K562 (cell line): ENCODE results near the gene GAB2. TPM values are rescaled to one million over a fixed set of nuclear protein-coding genes. Genes with fewer than 3 reads are reported as not detected.

Experiments
- ARID4B ChIP-seq: sonication (generic); formaldehyde crosslinking; IDR thresholded peaks from 2 replicates; pipeline ENCODE4 v1.8.0; 2022; ENCODE audit warnings: mild to moderate bottlenecking, missing genetic modification reagents
- BRCA1 ChIP-seq, 2 experiments: fragments of 450-650 bp in 1 of 2; sonication (generic) in 1 of 2; formaldehyde crosslinking in 1 of 2; IDR thresholded peaks; 2 replicates each; pipeline versions ENCODE4 v1.5.0 to v1.6.1; 2017 to 2020; ENCODE audit warnings: mild to moderate bottlenecking in 1 of 2, missing genetic modification reagents in 1 of 2
- FIP1L1 ChIP-seq: fragments of 200-400 bp; formaldehyde crosslinking; IDR thresholded peaks from 2 replicates; pipeline ENCODE4 v1.6.1; 2018; ENCODE audit warnings: mild to moderate bottlenecking, low read depth, low read length; ENCODE audit not compliant: poor library complexity, severe bottlenecking
- HEY1 ChIP-seq: fragments of 250-450 bp; sonication (Bioruptor Pico); IDR thresholded peaks from 2 replicates; pipeline ENCODE4 v1.5.0; 2020; ENCODE audit warnings: mild to moderate bottlenecking, moderate library complexity, borderline replicate concordance
- SRF ChIP-seq, 2 experiments: fragments of 250-450, 450-650 bp in 1 of 2; sonication (Bioruptor Pico) in 1 of 2; sonication (generic) in 1 of 2; formaldehyde crosslinking; IDR thresholded peaks; 2 replicates each; pipeline versions ENCODE4 v1.5.0 to v1.5.1; 2020 to 2022; ENCODE audit warnings: mild to moderate bottlenecking in 1 of 2, missing genetic modification reagents in 1 of 2
- ZBTB17 ChIP-seq: fragments of 450-650 bp; formaldehyde crosslinking; IDR thresholded peaks from 2 replicates; pipeline ENCODE4 v1.4.0; 2020; ENCODE audit warnings: mild to moderate bottlenecking
- ZNF311 ChIP-seq: fragments of 250-450 bp; sonication (Bioruptor Pico); IDR thresholded peaks from 2 replicates; pipeline ENCODE4 v1.4.0; 2020; ENCODE audit warnings: mild to moderate bottlenecking, moderate library complexity
- ZNF395 ChIP-seq: fragments of 200-800 bp; sonication (Bioruptor generic); IDR thresholded peaks from 2 replicates; pipeline ENCODE4 v1.6.1; 2017; ENCODE audit warnings: missing genetic modification characterization, missing compliant biosample characterization
- polyA plus RNA-seq, 8 experiments: library from polyadenylated mRNA; depleted of rRNA in 4 of 8; stranded (reverse) in 5 of 8; unstranded in 3 of 8; fragments of >200 nt; fragmentation: Nextera tagmentation in 2 of 8; fragmentation: Illumina TruSeq in 1 of 8; extraction: Ambion mirVana in 2 of 8; extraction: Trizol in 1 of 8; gene quantifications; 2 replicates each; pipeline versions ENCODE4 v1.2.1 to v1.2.3, GENCODE V29; 2011 to 2014; ENCODE audit warnings: inconsistent platforms in 1 of 8, missing spikeins in 1 of 8
- total RNA-seq, 7 experiments: library from RNA; depleted of rRNA in 6 of 7; stranded (reverse); fragments of >200 nt in 6 of 7; fragmentation: Illumina TruSeq in 2 of 7; extraction: Trizol in 2 of 7; gene quantifications; 2 replicates each; pipeline versions ENCODE4 v1.2.1 to v1.2.3, GENCODE V29; 2011 to 2021; ENCODE audit warnings: low replicate concordance in 1 of 7
- TF ChIP-seq, protein P1 (sequence below): fragments of 450-650 bp; IDR thresholded peaks from 2 replicates; pipeline ENCODE4 v1.6.1; 2016; ENCODE audit warnings: mild to moderate bottlenecking, moderate library complexity

GAB2 gene
- total and polyA plus RNA-seq, 9 of the 15 experiments (the other 6 are each of a cell fraction or from before 2014, with no cell fraction given), result 2.3 to 35.2 (median 16.1) TPM

DNA sequence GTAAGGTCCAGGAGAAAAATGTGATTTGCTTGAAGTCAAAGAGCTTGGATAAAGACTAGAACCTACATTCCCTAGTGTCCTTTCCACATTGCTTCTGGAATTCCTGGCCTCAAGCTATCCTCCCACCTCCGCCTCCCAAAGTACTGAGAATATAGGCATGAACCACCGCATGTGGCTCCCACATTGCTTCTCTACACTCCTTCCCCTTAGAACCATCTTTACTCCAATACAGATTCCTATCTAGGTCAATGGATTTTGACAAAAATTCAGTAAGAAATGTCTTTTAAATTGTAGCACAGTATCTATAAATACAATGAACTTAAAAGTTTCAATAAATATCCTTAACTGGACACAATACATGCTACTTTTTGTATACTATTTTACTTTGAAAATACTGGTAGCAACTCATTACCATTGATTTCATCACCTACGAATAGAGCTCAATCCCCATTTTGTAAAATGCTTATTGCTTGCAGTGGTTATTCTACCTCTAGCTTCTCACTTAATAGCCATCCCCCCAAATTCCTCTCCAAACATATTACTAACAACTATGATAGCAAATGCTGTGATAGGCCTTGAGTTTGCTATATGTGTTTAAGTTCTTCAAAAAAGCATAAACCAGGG lies 53.4 kb downstream of the GAB2 start (continued):
- TF ChIP-seq ARID4B (CRISPR knock-in tag), result no peak
- 0 out of 2 replicates have a peak, but pooled peaks have one; percentile 44 for TF ChIP-seq ZNF311 (CRISPR knock-in tag)
- no peak for TF ChIP-seq FIP1L1
- TF ChIP-seq, protein P1, sequence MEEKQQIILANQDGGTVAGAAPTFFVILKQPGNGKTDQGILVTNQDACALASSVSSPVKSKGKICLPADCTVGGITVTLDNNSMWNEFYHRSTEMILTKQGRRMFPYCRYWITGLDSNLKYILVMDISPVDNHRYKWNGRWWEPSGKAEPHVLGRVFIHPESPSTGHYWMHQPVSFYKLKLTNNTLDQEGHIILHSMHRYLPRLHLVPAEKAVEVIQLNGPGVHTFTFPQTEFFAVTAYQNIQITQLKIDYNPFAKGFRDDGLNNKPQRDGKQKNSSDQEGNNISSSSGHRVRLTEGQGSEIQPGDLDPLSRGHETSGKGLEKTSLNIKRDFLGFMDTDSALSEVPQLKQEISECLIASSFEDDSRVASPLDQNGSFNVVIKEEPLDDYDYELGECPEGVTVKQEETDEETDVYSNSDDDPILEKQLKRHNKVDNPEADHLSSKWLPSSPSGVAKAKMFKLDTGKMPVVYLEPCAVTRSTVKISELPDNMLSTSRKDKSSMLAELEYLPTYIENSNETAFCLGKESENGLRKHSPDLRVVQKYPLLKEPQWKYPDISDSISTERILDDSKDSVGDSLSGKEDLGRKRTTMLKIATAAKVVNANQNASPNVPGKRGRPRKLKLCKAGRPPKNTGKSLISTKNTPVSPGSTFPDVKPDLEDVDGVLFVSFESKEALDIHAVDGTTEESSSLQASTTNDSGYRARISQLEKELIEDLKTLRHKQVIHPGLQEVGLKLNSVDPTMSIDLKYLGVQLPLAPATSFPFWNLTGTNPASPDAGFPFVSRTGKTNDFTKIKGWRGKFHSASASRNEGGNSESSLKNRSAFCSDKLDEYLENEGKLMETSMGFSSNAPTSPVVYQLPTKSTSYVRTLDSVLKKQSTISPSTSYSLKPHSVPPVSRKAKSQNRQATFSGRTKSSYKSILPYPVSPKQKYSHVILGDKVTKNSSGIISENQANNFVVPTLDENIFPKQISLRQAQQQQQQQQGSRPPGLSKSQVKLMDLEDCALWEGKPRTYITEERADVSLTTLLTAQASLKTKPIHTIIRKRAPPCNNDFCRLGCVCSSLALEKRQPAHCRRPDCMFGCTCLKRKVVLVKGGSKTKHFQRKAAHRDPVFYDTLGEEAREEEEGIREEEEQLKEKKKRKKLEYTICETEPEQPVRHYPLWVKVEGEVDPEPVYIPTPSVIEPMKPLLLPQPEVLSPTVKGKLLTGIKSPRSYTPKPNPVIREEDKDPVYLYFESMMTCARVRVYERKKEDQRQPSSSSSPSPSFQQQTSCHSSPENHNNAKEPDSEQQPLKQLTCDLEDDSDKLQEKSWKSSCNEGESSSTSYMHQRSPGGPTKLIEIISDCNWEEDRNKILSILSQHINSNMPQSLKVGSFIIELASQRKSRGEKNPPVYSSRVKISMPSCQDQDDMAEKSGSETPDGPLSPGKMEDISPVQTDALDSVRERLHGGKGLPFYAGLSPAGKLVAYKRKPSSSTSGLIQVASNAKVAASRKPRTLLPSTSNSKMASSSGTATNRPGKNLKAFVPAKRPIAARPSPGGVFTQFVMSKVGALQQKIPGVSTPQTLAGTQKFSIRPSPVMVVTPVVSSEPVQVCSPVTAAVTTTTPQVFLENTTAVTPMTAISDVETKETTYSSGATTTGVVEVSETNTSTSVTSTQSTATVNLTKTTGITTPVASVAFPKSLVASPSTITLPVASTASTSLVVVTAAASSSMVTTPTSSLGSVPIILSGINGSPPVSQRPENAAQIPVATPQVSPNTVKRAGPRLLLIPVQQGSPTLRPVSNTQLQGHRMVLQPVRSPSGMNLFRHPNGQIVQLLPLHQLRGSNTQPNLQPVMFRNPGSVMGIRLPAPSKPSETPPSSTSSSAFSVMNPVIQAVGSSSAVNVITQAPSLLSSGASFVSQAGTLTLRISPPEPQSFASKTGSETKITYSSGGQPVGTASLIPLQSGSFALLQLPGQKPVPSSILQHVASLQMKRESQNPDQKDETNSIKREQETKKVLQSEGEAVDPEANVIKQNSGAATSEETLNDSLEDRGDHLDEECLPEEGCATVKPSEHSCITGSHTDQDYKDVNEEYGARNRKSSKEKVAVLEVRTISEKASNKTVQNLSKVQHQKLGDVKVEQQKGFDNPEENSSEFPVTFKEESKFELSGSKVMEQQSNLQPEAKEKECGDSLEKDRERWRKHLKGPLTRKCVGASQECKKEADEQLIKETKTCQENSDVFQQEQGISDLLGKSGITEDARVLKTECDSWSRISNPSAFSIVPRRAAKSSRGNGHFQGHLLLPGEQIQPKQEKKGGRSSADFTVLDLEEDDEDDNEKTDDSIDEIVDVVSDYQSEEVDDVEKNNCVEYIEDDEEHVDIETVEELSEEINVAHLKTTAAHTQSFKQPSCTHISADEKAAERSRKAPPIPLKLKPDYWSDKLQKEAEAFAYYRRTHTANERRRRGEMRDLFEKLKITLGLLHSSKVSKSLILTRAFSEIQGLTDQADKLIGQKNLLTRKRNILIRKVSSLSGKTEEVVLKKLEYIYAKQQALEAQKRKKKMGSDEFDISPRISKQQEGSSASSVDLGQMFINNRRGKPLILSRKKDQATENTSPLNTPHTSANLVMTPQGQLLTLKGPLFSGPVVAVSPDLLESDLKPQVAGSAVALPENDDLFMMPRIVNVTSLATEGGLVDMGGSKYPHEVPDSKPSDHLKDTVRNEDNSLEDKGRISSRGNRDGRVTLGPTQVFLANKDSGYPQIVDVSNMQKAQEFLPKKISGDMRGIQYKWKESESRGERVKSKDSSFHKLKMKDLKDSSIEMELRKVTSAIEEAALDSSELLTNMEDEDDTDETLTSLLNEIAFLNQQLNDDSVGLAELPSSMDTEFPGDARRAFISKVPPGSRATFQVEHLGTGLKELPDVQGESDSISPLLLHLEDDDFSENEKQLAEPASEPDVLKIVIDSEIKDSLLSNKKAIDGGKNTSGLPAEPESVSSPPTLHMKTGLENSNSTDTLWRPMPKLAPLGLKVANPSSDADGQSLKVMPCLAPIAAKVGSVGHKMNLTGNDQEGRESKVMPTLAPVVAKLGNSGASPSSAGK, result peak; percentile 58
- no peak for TF ChIP-seq SRF (CRISPR knock-in tag; IDR thresholded peaks at IDR 0.05)
- TF ChIP-seq BRCA1 (IDR thresholded peaks at IDR 0.05), result no peak
- no peak for TF ChIP-seq BRCA1 (CRISPR knock-in tag; IDR thresholded peaks at IDR 0.05)
- peak; percentile 53; the same call in 1 of the 2 replicates for TF ChIP-seq ZNF395 (CRISPR knock-in tag)
- 0 out of 2 replicates have a peak, but pooled peaks have one; percentile 30 for TF ChIP-seq ZBTB17
- no peak for TF ChIP-seq HEY1 (CRISPR knock-in tag)
